ENCODE measurements around the gene LMO4.
A peak's percentile ranks its signal among the peaks of the same experiment; 100 is the strongest.

Gene LMO4

DNA sequence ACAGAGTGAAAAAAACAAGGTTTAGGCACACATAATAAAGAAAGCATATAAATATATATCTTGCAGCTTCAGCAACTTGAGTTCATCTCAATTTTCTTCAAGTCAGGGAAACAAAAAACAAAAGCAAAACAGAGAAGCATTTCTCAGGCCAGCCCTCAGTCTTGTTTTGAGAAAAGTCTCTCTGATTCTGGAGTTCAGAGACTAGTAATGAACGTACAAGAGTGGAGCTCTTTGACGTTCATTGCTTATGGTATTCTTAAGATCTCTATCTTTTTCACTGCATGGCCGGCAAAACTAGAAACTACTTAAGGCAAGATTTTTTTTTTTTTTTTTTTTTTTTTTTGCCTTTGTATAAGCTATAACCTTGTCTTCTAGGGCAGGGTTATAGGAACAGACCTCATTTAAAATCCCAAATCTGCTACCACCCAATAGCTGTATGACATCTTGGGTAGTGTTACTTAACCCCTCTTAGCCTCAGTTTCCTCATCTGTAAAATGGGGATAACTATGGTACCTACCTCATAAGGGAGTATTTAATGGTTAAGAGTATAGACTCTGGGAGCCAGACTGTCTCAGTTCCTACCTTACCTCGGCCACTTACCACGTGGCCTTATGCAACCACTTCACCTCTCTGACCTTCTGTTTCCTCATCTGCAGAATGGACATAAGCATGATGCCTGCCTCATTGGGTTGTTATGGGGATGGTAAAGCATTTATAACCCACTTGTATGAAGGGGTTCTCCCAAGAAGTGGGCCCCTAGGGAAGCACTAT lies 33.6 kb downstream of the LMO4 start:
- no peak for DNase-seq

DNA sequence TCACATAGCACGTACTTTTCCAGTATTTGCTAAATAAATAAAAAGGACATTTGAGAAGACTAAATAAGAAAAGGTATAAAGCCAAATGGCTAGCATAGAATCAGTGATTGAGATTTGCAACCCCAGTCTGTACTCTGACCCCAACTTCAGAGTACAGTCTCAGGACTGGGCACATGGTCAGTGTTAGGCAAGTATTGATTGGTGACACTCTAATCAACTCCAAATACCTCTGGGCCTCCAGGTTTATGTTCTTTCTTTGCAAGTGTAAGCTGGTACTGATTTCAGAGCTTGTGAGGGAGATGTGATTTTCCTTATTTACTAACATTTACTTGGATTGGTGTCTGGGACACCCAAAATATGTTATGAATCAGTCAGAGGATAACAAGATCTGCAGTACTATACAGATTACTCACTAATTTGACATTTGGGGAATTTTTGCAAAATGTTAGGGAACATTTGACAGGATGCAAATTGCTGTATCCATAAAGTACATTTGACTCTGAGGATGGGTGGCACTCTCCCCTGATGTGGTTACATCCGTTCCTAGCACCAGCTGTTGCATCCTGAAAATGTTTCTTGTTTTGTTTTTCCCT lies 34.2 kb downstream of the LMO4 start:
- no peak for DNase-seq

DNA sequence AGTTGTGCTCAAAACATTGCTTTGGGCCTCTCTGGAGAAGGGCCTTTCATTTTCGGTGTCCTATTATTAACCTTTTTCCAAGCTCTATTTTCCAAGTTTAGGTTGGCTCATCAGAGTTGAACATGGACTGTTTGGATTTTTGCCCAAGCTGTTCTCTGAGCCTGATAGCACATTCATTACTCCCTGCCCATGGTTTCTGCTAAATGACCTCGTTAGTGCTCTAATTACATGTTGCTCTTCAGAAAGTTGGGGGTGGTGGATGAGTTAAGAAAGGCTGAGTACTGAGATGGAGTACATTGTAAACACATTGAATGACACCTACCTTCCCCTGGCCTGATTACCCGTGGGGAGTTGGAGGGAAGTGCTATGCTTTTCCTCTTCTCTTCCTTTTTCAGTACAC lies 38.9 kb downstream of the LMO4 start:
- no peak for DNase-seq

DNA sequence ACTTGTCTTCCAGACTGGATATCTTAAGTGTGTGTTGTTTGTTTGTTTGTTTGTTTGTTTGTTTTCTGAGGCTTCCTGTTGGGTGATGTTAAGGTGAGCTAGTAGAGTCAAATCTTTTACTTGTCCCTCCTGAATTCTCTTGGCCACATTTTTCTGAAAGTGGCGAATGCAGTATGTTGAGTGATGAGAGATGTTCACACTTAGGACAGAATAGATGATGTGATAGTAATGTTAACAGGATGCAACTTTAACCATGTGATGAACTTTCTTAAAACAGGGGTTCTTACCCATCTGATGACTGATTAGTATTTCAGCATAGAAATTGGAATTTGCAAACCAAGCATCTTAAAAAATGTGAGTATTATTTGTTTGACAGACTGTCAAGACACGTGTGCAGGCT lies 40.2 kb downstream of the LMO4 start:
- no peak for DNase-seq

DNA sequence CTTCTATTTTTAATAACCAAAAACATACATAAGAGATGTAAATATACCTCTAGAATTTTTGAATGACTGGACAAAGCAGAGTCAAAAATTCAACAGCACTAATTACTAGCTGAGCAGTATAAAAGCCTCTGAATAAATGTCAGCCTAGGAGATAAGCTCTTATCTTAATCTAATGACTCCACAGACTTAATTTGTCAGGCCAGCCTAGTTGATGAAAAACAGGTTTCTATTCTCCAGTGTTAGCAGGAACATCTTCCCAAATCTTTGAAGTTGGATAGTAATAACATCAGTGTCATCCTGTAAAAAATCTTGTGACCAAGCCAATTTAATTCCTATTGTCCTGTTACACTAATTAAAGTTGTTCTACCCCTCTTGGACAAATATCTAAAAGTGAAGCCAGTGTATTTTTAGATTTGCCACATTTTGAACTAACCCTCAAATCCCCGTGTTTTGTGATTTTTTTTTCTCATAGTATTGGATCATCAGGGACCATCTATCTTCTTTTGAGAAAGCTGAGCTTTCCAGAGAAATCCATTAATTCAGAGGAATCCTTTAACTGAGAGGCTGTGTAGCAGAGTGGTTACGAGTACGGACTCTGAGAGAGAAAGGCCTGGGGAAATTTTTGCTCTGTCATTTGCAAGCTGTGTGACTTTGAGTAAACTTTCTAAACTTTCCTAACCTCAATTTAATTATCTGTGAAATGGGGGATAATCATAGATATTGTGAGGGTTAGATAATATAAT lies 41.2 kb downstream of the LMO4 start:
- DNase-seq = no peak

DNA sequence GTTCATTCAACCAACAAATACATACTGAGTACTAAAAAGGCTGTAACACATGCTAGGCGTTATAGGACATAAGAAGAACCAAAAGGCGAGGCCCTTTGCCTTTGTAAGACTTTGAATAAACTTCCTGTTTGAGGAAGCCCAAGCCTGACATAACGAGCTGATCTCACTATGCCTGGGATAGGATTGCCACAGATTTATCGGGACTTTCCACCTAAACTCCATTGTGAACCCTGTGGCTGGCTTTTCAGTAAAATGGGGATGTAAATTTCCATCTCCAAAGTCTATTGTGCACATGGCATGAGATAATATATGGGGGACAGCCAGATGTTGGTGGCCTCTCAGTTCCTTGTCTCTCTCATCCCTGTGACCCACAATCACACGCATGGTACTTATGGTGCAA lies 41.9 kb downstream of the LMO4 start:
- DNase-seq = no peak

DNA sequence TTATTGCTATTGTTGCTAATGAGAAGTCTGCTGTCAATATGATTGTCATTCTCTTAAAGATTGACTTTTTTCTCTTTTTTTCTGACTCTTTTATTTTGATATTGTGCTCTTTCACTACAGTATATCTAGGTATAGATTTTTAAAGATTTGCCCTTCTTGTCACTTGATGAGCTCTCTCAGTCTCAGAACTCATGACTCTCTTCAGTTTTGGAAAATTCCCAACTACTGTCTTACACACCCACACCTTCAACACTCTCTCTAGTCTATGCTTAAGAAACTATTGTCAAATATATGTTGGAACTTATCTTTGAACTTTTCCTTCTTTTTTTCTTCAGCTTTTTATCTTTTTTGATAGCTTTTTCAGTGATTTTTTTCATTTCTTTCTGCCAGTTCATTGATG lies 50.6 kb downstream of the LMO4 start:
- no peak for DNase-seq

DNA sequence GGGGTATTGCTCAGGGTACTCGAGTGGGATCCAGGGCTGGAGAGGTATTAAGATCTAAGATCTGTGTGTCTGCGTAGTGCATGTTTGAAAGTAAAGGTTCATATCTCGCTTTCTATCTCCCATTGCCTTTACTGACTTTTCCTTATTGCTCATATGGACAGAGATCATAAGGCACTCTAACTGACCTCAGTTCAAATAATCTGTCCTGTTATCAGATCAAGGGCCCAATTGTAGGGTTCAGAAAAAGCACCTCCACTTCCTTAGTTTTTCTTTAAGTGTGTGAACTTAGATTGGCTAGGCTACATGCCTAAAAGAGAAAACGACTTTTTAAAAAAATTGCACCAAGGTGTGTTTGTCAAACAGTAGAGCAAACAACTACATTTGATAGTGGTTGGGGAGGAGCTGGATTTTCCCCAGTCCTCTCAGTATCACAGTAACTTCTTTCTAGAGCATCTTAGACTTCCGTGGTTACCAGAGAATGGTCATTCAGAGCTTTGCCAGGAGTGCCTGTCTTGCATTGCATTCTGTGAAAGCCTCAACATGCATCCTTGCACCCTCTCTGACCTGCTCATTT lies 57.6 kb downstream of the LMO4 start:
- DNase-seq = no peak

DNA sequence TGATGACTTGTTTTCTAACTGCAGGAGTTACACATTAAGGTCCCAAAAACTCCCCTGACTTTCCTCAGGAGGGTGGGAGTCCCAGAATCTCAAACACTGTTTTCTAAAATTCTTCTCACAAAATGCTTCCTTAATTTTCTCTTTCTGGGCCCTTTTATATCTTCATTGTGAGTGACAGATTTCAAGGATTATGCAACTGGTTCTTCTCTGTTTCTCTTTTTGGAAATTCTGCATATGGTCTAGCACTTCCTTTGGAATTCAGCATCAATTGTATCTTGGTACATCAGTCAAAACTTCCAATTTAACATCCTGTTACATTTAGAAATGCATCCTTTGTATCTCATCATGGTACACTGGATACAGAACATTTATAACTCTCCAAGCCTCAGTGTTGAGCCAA lies 59.7 kb downstream of the LMO4 start:
- DNase-seq = no peak

DNA sequence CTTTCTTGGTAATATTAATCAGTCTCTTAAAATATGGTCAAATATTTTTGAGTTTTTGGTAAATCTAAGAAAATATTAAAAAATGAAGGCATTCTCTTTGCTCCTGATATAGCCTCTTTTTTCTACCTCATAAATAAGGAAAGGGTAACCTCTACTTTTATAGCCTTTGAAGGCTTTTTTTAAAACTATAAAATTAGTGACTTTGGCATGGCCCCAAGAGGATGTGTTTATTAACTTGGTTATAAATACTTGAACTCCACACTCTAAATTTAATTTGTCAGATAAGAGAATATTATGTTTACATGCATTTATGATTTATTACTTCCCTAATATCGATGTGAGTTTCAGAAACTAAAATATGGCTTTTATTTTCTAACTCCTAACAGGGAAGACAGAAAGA lies 60.3 kb downstream of the LMO4 start:
- DNase-seq = no peak

DNA sequence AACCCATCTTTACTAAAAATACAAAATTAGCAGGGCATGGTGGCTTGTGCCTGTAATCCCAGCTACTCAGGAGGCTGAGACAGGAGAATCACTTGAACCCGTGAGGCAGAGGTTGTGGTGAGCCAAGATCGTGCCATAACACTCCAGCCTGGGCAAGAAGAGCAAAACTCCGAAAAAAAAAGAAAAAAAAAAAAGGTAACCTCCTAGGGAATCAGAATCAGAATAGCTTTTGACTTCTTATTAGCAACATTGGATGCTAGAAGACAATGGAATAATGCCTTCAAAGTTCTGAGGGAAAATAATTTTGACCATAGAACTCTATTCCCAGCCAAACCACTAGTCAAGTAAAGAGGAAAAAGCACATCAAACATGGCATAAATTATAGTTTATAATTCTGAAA lies 60.9 kb downstream of the LMO4 start:
- DNase-seq = no peak

DNA sequence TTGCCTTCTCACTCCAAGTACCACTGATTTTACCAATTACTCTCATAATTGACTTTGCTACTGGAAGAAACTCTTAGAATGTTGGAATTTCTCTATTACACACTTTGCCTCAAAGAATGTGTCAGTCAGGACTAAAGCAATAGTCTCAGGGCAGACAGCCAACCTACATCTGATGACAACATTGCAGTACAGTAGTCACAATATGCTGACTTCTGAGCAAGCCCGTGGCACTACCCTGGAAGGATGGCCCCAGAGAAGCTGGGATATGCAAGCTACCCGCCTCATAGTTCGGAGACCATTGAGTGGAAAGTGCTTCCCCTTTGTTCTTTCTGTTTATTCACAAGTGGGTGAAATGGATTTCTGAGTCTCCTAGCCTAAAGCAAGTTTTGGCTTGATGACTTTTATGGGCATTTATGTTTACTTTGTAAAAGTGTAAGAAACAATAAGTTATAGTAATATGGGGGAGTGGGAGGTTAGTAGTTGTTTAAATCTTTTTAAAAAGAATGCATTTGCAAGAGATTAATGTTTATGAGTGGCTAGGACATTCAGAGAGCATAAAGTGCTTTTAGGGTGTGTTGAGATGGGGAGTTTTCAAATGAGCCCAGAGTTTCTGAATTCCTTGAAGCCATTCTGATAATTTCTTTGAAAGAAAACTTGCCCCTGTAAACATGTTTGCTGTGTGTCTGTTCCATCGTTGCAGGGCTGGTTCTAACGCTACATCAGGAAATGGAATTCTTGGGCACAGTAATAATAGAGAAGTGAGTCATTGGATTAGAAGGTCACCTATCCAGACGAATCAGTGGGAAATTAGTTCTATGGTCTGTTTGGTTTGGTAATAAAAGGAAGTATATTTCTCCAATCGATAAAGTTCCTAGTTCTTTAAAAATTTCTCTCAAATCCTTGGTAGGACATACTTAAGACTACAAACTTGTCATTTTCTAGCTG lies 63.8 kb downstream of the LMO4 start:
- no peak for DNase-seq

DNA sequence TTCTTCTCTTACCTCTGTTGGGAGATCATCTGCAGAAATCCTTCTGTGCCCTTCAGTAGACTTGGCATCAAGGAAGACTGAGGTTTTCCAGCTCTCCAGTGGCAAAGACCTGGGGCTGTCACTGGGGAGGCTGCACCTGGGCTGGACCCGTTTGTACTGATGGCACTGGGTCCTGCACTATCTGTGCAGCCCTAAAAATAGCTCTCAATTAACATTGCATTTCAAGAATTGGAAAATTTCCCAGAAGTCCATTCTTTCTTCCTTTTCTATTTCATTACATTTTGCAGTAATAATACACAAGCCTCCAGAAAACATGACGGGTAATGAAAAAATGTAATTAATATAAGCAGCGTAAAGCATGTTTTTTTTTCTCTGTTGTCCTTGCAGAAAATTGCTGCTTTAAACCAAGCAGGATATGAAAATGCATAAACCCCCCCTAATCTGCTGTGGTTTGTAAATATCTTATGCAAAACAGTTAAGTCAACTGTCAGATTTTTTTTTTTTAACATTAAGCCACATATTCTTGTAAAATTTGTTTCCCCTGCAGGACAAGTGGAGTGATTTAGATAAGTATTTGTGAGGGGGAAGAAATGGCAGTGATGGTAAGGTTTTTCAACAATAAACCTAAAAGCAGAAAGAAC lies 64.9 kb downstream of the LMO4 start:
- no peak for DNase-seq

DNA sequence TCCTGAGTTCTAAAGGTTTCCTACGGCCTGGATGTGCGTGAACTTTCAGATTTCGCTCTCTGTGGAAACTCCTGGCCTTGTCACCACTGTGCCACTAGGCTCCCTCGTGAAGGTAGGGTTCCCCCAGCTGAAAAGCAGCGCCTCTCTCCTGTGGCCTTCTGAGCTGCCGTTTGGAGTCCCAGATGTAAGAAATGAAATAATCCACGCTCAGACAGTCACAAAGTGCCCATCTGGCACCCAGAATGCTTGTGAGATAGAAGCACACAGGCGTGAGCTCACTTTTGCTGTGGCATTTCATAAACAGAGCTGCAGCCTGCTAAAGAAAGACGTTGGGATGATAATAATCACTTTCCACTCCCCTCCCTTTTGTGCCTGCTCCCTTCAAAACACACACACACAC lies 65.8 kb downstream of the LMO4 start:
- DNase-seq = peak; percentile 34

DNA sequence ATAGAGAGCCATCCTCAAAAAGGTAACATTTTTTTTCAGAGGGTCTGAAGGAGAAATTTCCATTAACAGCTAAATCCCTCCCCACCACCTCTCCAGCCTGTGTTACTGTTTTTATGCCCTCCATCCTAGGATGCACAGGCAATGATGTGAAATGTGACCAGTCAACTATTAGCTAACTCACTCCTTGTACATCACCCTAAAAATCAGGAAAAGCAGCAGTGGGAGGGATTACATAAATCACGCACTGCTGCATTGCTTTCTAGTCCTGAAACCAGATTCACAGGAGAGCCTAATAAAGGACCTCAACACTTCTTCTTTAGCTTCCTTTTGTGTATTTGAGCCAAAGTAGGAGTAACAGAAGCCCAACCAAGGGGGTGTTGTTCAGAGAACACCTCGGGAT lies 66.3 kb downstream of the LMO4 start:
- DNase-seq = peak; percentile 16
